Stimulated activated CD4-positive, alpha-beta T cell treated with anti-CD3 and anti-CD28 coated beads, Interleukin-15, amount 100 ng/mL, for 48 hours (primary cell): ENCODE data around the gene DCDC2C.

Experiments used
- DNase-seq, 2 donors: peaks; one replicate each; pipeline ENCODE4 v3.0.0-alpha.2; 2020; ENCODE audit warnings: low read depth in 2 of 2

Gene DCDC2C

DNA sequence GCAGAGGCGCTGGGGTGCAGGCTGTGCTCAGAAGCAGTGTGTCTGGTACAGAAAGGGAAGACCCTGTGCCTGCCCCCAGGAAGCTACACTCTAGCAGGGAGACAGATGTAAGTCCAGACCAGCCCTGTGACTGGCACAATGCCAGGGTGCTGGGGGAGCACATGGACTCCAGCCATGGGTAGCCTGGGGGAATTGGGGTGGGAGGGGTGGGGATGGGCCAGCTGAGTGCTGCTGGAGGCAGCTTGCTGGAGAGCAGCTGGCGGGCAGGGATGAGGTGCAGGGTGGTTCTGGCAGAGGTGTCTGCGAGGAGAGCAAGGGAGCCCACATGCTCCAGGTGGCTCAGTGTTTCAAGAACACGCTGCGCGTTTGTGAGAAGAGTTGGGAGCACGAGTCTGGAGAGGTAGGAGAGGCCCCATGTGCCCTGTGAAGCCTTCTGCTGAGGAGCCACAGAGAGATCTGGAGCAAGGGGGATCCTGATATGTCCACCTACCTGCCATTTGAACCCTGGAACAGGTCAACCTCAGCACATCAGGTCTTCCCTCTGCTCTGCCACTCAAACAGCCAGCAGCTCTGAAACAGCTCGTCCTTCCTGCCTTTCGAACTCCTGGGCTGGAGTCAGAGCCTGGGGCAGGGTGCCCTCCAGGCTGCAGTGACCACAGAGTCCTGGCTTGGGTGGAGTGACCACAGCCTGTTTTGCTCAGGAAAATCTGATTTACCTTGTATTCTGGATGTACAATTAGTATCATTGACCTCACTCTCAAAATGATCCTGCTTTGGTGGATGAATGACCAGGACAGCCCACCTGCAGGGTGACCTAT, 30.3 kb upstream of the DCDC2C start:
- DNase-seq: no peak

DNA sequence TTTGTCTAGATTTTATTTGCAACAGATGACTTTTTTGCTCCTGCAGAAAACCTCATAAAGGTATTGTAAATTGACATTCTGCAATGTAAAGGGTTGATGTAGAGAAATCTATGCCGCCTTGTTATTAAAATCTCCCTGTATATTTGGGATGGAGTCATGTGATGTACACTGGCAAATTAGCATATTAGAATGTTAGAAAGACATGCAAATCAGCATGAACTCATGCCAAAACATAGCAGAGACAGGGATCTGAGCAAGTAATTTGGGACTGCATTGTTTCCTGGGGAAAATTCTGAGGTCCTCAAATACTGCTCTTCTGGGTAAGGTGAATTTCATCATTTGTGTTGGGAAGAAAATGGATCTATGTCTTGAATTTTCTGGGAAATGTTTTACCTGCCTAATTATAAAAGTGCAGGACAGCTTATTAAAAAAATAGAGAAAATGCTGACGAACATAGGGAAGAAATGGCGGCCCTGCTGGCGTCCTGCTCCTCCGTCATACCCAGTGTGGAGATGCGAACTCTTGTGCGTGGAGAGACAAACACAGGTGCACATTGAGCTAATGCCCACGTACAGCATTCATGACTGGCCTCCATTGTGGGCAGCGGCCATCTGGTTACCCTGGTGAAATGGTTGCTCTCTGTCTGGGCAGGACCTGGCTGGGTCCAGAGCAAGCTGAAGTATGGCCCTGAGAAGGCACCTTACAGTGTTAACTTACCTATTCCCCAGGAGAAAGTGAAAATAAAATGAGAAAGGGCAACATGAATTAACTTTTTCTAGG, 29.1 kb upstream of the DCDC2C start:
- no peak for DNase-seq

GRCh38 chr2:3675687-3676086, 27.7 kb upstream of the DCDC2C start:
- DNase-seq: no peak

- no peak for DNase-seq
These were observed 25.9 kb upstream of the DCDC2C start for GRCh38 chr2:3677436-3677835.

- DNase-seq: no peak
These were observed 25.2 kb upstream of the DCDC2C start for GRCh38 chr2:3678212-3678611.

GRCh38 chr2:3679180-3679579, 24.2 kb upstream of the DCDC2C start:
- DNase-seq: no peak

GRCh38 chr2:3679616-3680393, 23.6 kb upstream of the DCDC2C start:
- no peak for DNase-seq

DNA sequence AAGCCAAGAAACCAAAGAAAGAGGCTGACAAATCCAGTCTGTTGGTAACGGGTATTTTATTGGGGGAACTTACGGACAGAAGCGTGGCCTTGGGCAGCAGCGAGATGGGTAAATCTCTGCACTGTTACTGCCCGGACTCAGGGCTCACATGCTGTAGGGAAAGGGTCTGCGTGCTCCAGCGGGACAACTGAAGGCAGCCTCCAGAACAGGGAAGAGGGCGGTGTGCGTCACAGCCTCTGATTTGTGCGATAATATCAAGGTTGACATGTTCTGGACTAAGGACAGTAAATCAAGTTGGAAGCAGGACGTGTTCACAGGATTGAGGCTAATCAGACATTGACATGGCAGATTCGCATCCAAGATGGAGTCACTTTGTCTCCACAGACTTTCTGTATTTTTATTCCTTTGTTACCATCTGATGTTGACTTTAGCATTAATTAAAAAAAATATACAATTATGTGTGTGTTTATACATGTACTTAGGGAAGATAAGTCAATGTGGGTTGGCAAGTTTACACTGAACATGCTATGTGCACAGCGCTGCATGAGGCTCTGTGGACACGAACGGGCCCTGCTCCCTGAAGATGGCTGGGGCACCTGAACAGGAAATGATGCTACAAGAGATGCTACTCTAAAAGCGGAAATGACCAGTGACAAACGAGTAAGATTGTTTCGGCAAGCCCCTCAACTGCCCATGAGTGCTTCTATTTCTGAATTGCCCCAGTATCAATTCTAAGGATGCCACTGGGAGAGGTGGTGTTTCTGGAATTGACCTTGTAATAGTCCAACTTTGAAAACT, 22.6 kb upstream of the DCDC2C start:
- DNase-seq: no peak

- no peak for DNase-seq
These were observed 21.8 kb upstream of the DCDC2C start for GRCh38 chr2:3681625-3682024.

- no peak for DNase-seq
These were observed 20.6 kb upstream of the DCDC2C start for GRCh38 chr2:3682811-3683210.

- DNase-seq: no peak
These were observed 19.5 kb upstream of the DCDC2C start for GRCh38 chr2:3683748-3684454.

GRCh38 chr2:3689998-3690748, 13.2 kb upstream of the DCDC2C start:
- DNase-seq: no peak

- no peak for DNase-seq
These were observed 11.0 kb upstream of the DCDC2C start for GRCh38 chr2:3692375-3692774.

DNA sequence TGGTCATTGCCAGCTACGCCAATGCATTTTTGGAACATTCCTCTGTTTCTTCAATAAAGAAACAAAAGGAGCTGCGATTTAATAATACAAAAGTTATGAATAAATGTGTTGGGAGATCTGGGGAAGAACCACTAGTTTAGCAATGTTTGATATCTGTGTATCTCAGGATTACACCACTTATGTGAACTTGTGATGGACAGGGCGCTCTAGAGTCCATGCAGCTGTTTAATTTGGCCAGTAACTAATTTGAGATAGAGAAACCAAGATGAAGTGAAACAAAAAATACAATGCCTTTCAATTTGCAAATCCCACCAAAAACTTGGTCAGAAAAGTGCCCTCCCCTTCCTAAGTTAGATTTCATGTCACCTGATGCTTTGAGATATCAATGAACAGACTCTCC, 6.8 kb upstream of the DCDC2C start:
- no peak for DNase-seq

GRCh38 chr2:3701071-3701470, 2.3 kb upstream of the DCDC2C start:
- DNase-seq: no peak

DNA sequence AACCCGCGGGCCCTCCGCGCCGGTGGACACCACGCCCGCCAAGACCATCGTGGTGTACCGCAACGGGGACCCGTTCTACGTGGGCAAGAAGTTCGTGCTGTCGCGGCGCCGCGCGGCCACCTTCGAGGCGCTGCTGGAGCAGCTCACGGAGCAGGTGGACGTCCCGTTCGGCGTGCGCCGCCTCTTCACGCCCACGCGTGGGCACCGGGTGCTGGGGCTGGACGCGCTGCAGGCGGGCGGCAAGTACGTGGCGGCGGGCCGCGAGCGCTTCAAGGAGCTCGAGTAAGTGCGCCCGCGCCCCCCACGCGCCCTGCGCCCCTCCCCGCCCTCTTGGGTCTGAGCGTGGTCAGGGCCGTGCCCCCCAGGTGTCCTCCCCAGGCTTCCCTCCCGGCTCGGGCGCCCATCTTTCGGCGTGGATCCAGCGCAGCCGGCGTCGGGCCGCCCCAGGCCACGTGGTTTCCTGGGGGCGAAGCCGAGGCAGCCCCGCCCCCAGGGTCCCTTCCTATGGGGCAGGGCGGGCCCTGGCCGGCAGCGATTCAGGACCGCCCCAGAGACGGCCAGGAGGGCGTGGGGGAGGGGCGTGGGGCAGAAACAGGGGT, 481 bp downstream of the DCDC2C start:
- no peak for DNase-seq

- no peak for DNase-seq
These were observed 1.3 kb downstream of the DCDC2C start for GRCh38 chr2:3704692-3705091.

GRCh38 chr2:3705782-3706181, 2.4 kb downstream of the DCDC2C start:
- no peak for DNase-seq

DNA sequence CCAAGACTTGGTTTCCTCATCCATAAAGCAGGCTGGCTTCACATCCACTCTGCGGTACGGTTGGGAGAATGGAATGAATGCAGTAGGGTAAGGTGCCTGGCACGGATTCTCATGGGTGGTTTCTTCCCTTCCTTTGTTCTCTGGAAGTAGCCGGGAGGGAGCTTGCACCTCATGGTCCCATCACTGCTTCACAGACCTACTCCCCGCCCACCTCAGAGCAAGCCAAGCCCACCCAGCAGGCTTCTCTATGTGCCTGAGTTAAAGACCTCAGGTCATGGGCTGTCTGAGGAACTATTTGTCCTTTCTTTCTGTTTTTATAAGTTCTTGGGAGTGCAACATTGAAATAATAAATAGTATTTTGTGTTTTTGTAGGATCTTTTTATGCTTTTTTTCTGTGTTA, 3.5 kb downstream of the DCDC2C start:
- DNase-seq: no peak

DNA sequence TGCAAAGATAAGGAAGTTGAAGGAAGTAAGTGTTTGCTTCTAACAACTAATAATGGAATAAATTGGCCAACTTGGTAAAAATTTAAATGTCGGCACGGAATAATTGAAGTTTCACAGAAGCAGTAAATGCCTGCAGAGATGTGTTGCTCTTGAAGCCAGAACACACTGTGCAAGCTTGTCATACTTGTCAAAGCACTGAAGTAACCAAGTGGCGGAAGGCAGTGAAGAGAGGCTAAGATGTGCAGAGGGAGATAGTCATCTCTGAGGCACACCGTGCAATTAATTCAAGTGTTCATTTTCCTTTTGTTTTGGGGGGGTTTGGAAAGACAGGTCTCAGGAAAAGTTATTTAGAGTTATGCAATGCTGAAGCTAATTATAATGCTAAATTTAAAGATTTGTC, 5.2 kb downstream of the DCDC2C start:
- DNase-seq: no peak
